CD4-positive, alpha-beta T cell (primary cell): ENCODE results near the gene GAREM2. TPM values are rescaled to one million over a fixed set of nuclear protein-coding genes. Genes with fewer than 3 reads are reported as not detected.

ENCODE experiments used
- ATAC-seq: fragments of 200-7000 bp; cut with Tn5 transposase; one replicate; pipeline ENCODE4 v1.10.0; 2022; ENCODE audit warnings: mild to moderate bottlenecking; ENCODE audit not compliant: poor library complexity
- CTCF ChIA-PET: fragments of 350-600 bp; sonication (Branson Sonifier 250); formaldehyde crosslinking; loops from one replicate; lab custom pipeline; 2021; ENCODE audit warnings: antibody characterized with exemption, inconsistent platforms; lab: Charles Lee
- POLR2A ChIA-PET: fragments of 350-600 bp; sonication (Branson Sonifier 250); formaldehyde crosslinking; loops from one replicate; lab custom pipeline; 2021; ENCODE audit warnings: antibody characterized with exemption, inconsistent platforms; lab: Charles Lee
- DNase-seq, 14 experiments: peaks; one replicate each; pipeline ENCODE4 v3.0.0-alpha.2; 2013 to 2020; ENCODE audit warnings: mixed read lengths in 2 of 14
- H3K27ac ChIP-seq, 2 donors: one replicate each; pipeline versions ENCODE4 v1.5.1 to v1.7.0; 2013; ENCODE audit warnings: low read length in 2 of 2, low read depth in 1 of 2, mild to moderate bottlenecking in 1 of 2
- H3K27me3 ChIP-seq, 2 experiments: 1 replicate in 1 of 2; 2 replicates in 1 of 2; pipeline versions ENCODE4 v1.6.1 to v1.7.0; 2013; ENCODE audit warnings: low read length in 2 of 2, control low read depth in 1 of 2, mild to moderate bottlenecking in 1 of 2, moderate library complexity in 1 of 2; ENCODE audit not compliant: insufficient read depth in 2 of 2, control insufficient read depth in 1 of 2
- H3K36me3 ChIP-seq: one replicate; pipeline ENCODE4 v1.6.1; 2013; ENCODE audit warnings: low read length, control low read depth; ENCODE audit not compliant: insufficient read depth
- H3K4me1 ChIP-seq: one replicate; pipeline ENCODE4 v1.6.1; 2013; ENCODE audit warnings: low read length, control low read depth; ENCODE audit not compliant: insufficient read depth
- H3K4me3 ChIP-seq: one replicate; pipeline ENCODE4 v1.5.1; 2013; ENCODE audit warnings: mild to moderate bottlenecking, low read length, moderate library complexity
- H3K9me3 ChIP-seq, 2 experiments: 1 replicate in 1 of 2; 2 replicates in 1 of 2; pipeline versions ENCODE4 v1.6.1 to v1.7.0; 2013; ENCODE audit warnings: low read length in 2 of 2, mild to moderate bottlenecking in 2 of 2, control low read depth in 1 of 2, moderate library complexity in 1 of 2; ENCODE audit not compliant: control insufficient read depth in 1 of 2, insufficient read depth in 1 of 2
- H3K27ac Mint-ChIP-seq: one replicate; pipeline ENCODE4 v1.8.0; 2020; ENCODE audit warnings: mixed read lengths
- H3K27me3 Mint-ChIP-seq: one replicate; pipeline ENCODE4 v1.8.0; 2021; ENCODE audit warnings: mixed read lengths
- H3K36me3 Mint-ChIP-seq: one replicate; pipeline ENCODE4 v1.8.0; 2021; ENCODE audit warnings: low read depth, mixed read lengths
- H3K4me1 Mint-ChIP-seq: one replicate; pipeline ENCODE4 v1.8.0; 2021; ENCODE audit warnings: low read depth, mixed read lengths
- H3K4me3 Mint-ChIP-seq: one replicate; pipeline ENCODE4 v1.8.0; 2020; ENCODE audit warnings: mild to moderate bottlenecking, mixed read lengths
- H3K9me3 Mint-ChIP-seq: one replicate; pipeline ENCODE4 v1.8.0; 2020; ENCODE audit warnings: mixed read lengths
- CTCF ChIP-seq: fragments of 200-600 bp; IDR thresholded peaks from one replicate; pipeline ENCODE4 v1.8.0; 2022; ENCODE audit warnings: antibody characterized with exemption, mild to moderate bottlenecking
- intact Hi-C, 2 experiments: fragments of 100-400 bp; cut with DNase I in 1 of 2; cut with micrococcal nuclease in 1 of 2; formaldehyde crosslinking; loops; one replicate each; pipeline versions ENCODE4 v1.15.1 to v1.9.0; 2023 to 2025; cut with DNase I, micrococcal nuclease
- total RNA-seq, 174 experiments: library from RNA in 2 of 174; stranded (reverse) in 2 of 174; gene quantifications; one replicate each; pipeline ENCODE4 v1.2.3 and lab custom pipeline; 2021 to 2026

GAREM2 gene
- total RNA-seq, 2 experiments from 2014 or later: 4.3 to 7.3 TPM

GRCh38 chr2:26223018-26223417 lies 50.1 kb downstream of the GAREM2 start:
- CTCF ChIA-PET: no interaction called here
- Histone ChIP-seq H3K36me3 (peaks cover 56% of the 10 kb centered on the region), H3K4me3 (no peak overlapping the region), H3K4me1 (no peaks in the 10 kb centered on the region), H3K27ac (no peak overlapping the region), H3K9me3 (no peaks in the 10 kb centered on the region), H3K27me3 (no peaks in the 10 kb centered on the region)
- Mint-ChIP-seq H3K27me3 (no peaks in the 10 kb centered on the region), H3K9me3 (no peaks in the 10 kb centered on the region), H3K4me3 (no peak overlapping the region), H3K4me1 (no peaks in the 10 kb centered on the region), H3K27ac (no peak overlapping the region), H3K36me3 (peaks cover 75% of the 10 kb centered on the region)
- POLR2A ChIA-PET: no interaction called here
- DNase-seq (no peak), ATAC-seq (no peak)
- no peak for TF ChIP-seq CTCF
- intact Hi-C loops: no loop called here

GRCh38 chr2:26224095-26224494 lies 51.2 kb downstream of the GAREM2 start:
- no peak for DNase-seq
- CTCF ChIA-PET: no interaction called here
- POLR2A ChIA-PET: no interaction called here

DNA sequence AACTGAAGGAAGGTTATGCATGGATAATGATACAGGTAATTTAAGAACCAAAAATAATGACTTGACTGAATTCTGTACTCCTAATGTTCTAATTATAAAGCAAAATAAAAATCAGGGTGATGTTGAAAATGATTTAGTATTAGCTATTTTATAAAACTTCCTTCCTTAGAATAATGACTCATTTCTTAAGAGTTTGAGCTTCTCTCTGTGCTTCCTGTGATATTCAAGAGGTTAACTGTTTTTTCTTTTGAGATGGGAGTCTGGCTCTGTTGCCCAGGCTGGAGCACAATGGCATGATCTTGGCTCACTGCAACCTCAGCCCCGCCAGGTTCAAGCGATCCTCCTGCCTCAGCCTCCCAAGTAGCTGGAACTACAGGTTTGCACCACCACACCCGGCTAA lies 56.7 kb downstream of the GAREM2 start:
- no peaks in the 10 kb centered on the region for H3K27me3 Mint-ChIP-seq
- no peak overlapping the region for H3K4me3 Mint-ChIP-seq
- ChIA-PET POLR2A (no interaction called here), CTCF (no interaction called here)
- H3K4me1 Mint-ChIP-seq: no peaks in the 10 kb centered on the region
- intact Hi-C loops: no loop called here
- H3K9me3 Mint-ChIP-seq: no peaks in the 10 kb centered on the region
- ATAC-seq (no peak), DNase-seq (no peak)
- Histone ChIP-seq H3K9me3 (no peaks in the 10 kb centered on the region), H3K27ac (no peak overlapping the region), H3K4me3 (no peak overlapping the region), H3K4me1 (no peaks in the 10 kb centered on the region), H3K36me3 (peaks cover 90% of the 10 kb centered on the region), H3K27me3 (no peaks in the 10 kb centered on the region)
- H3K36me3 Mint-ChIP-seq: peaks cover 97% of the 10 kb centered on the region
- no peak for TF ChIP-seq CTCF
- H3K27ac Mint-ChIP-seq: no peak overlapping the region

More at GRCh38 chr2:26224095-26224494, 51.2 kb downstream of the GAREM2 start:
- Mint-ChIP-seq H3K36me3 (peaks cover 80% of the 10 kb centered on the region), H3K27me3 (no peaks in the 10 kb centered on the region), H3K4me1 (no peaks in the 10 kb centered on the region), H3K9me3 (no peaks in the 10 kb centered on the region), H3K27ac (no peak overlapping the region), H3K4me3 (no peak overlapping the region)
- Histone ChIP-seq H3K36me3 (peaks cover 66% of the 10 kb centered on the region), H3K4me1 (no peaks in the 10 kb centered on the region), H3K4me3 (no peak overlapping the region), H3K9me3 (no peaks in the 10 kb centered on the region), H3K27me3 (no peaks in the 10 kb centered on the region), H3K27ac (no peak overlapping the region)
- TF ChIP-seq CTCF: no peak
- no peak for ATAC-seq
- intact Hi-C loops: no loop called here
